ENCODE measurements around the gene OR7A17.

Gene OR7A17

DNA sequence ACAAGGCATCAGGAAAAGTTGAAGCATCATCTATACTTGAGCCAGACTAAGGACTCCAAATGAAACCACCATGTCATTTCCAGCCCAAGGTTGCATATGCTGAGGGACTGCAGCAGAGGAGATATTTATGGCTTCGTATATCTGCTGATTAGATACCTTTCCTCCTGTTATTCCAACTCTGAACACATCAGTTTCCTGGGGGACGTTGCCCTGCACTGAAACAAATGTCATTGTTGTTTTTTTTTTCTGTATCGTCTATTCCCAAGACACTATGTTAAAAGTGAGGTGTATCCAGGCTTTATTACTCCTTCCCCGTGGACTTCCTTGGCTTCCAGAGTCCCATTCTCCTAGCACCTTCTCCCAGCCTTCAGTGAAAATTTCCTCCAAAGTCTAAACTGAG, at the start of gene OR7A17:
Gene OR7A17 (minus strand): TSS at position 101 of the 400 bp plus-strand sequence. CDS start 4,777 bp downstream, outside the sequence.
- no peak for DNase-seq

DNA sequence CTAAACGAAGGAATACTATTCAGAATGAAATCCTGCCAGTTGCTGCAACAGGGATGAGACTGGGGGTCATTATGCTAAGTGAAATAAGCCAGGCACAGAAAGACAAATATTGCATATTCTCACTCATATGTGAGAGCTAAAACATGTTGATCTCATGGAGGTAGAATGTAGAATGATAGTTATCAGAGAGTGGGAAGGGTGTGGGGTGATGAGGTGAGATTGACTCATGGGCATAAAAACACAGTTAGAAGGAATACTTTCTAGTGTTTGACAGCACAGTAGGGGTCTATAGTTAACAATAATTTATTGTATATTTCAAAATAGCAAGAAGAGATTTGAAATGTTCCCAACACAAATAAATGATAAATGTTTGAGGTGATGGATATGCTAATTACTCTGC, 47.6 kb upstream of the OR7A17 start:
- no peak for DNase-seq

DNA sequence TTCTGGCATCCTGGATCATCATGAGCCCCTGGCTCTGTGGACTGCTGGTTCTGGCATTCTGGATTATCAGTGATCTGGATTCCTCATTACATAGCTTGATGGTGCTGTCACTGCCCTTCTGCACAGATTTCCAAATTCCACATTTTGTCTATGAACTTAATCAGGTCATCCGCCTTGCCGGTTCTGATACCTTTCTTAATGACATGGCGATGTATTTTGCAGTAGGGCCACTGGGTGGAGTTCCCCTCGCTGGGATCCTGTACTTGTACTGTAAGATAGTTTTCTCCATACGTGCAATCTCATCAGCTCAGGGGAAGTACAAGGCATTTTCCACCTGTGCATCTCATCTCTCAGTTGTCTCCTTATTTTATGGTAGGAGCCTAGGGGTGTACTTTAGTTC, 30.9 kb upstream of the OR7A17 start:
- DNase-seq = no peak

- no peak for DNase-seq
Measured at GRCh38 chr19:14915116-14915515, 29.2 kb upstream of the OR7A17 start.

- DNase-seq = no peak
Measured at GRCh38 chr19:14906711-14907110, 20.8 kb upstream of the OR7A17 start.

DNA sequence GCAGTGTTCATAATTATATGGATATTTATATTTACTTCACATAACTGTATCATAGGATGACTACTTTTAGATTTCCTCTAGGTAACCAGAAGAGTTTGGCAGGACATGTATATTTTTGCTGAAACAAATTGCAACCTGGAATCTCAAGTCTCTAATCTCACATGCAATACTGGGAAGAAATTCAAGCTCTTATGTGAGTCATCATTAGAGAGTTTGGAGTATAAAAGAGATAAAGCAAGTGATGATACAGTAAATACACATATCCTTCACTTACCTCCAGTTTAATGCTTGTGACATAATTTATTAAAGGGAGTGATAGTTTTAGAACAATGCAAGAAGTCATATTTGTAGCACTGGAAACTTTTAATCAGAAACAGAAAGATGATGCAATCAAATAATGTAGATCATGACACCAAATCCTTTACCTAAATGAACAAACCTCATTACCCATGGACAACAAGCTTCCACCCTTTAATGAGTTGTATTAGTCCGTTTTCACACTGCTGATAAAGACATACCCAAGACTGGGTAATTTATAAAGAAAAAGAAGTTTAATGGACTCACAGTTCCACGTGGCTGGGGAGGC, 15.8 kb upstream of the OR7A17 start:
- no peak for DNase-seq

- DNase-seq = no peak
Measured at GRCh38 chr19:14890643-14891379, 4.9 kb upstream of the OR7A17 start.

GRCh38 chr19:14889994-14890642, 4.2 kb upstream of the OR7A17 start:
- no peak for DNase-seq

DNA sequence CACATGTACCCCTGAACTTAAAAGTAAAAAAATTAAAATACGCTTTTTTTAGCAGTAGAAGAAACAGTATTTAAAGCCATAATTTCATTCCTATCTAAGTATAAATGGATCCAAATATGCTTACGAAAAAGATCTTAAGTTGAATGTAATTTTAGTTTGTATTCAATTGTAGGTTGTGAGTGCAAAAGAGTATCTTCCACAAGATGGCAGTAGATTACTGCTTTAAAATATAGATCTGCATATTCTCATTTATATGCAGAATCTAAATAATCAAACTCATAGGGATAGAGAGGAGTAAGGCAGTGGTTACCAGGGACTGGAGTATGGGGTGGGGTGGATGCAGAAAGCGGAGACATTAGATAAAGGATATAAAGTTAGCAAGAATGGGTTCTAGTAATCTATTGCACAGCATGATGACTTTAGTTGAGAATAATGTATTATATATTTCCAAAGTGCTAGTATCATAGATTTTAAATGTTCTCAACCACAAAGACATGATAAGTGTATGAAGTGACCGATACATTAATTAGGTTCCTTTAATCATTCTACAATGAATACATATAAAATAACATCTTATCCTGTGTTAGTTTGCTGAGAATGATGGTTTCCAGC, 14.2 kb downstream of the OR7A17 start:
- no peak for DNase-seq

DNA sequence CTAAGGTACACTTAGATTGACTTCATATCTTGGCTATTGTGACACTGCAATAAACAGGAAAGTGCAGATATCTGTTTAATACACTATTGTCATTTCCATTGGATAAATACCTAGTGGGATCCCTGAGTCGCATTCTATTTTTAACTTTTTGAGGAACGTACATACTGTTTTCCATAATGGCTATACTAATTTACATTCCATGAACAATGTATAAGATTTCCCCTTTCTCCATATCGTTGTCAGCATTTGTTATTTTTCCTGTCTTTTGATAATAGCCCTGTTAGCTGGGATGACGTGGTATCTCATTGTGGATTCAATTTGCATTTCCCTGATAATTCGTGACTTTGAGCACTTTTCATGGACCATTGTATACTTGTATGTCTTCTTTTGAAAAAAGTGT, 17.4 kb downstream of the OR7A17 start:
- no peak for DNase-seq

DNA sequence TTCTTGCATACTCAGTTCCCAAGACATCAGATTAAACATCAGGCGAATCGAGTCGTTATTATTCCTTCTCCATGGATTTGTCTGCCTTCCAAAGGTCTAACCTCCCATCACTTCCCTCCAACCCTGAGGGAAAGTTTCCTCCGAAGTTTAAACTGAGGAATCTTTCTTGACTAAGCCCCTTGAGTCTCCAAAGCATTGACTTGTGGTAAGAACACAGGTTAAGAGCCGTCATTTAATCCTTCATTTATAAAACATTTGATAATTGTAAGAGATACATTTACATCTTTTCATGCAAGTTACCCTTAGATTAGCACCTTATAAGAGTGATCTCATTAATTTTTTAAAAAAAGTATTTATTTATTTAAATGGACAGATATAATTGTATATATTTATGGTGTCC, 37.1 kb downstream of the OR7A17 start, which contains the start of gene OR7A10:
Gene OR7A10 (minus strand): TSS at position 101 of the 400 bp plus-strand sequence. CDS start 7,045 bp downstream, outside the sequence.
- DNase-seq = no peak

DNA sequence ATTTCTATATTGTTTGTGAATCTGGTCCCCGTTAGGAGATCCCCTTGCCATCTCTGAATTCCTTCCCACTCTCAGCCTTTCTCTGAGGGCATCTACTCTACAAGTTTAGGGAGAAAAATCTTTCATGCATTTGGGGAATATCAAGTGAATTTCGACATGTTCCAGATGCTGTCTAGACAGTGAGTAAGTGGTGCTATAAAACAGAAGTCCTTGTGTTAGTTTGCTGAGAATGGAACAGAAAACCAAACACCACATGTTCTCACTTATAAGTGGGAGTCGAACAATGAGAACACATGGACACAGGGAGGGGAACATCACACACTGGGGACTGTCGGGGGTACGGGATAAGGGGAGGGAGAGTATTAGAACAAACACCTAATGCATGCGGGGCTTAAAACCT, 42.4 kb downstream of the OR7A17 start:
- DNase-seq = no peak

DNA sequence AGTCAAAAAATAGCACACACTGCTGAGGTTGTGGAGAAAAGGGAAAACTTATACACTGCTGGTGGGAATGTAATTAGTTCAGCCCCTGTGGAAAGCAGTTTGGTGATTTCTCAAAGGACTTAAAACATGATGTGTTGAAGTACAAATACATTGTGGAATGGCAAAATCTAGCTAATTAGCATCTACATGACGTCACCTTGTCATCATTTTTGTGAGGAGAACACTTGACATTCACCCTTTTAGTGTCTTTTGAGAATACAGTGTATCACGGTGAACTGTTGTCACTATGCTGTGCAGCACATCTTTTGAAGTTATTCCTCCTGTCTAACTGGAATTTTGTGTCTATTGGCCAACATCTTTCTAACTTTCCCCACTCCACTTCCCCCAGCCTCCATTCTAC, 42.8 kb downstream of the OR7A17 start:
- DNase-seq = no peak

DNA sequence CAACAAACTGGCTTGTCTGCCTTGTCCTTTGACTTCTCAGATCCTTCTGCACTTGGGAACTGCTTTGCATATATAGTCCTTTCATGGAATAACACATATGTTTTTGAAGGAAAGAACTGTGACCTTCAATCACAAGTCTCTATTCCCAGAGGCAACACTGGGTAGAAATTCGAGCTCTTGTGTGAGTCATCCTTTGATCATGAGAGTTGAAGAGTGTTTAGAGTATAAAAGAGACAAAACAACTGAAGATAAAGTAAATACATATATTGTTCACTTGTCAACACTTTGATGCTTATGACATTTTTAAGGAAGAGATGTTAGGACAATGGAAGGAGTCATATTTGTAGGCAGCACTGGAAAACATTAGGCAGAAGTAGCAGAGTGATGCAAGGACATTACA, 45.7 kb downstream of the OR7A17 start:
- no peak for DNase-seq

DNA sequence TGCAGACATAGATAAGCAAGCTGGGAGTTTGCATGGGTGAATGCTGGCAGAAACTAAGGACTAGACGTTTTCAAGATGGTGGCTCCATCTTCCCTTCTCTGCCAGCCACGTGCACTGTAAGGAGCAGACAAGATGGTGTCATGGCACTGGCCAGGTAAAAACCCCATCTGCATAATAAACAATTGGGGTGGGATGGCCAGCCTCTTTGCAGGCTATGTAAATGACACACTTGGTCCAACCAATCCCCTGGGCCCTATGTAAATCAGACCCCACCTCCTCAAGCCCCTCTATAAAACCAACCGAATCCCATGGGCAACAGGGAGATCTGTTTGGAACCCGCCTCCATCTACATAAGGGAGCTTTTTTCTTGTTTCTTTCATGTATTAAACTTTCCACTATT, 48.5 kb downstream of the OR7A17 start:
- DNase-seq = no peak

DNA sequence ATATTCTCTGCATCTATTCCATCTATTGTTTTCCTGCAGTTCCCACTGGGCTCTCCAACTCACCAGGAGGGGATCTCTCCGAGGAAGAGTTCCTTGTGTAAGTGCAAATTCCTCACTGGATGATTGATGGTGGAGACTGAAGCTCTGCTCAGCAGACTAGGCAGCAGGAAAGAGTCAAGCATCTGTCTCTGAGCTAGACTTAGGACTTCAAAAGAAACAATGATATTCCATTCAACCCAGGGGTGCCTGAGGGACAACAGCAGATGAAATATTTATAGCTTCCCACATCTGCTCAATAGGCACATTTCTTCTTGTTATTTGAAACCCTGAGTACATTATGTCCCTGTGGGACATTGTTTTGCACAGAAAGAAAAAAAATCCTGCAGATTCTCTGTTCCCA, 50.9 kb downstream of the OR7A17 start, which contains the start of the genes OR7A5 and OR7C1:
Gene OR7A5 (minus strand): TSS at position 175 of the 400 bp plus-strand sequence. CDS start 6,944 bp downstream, outside the sequence.
Gene OR7C1 (minus strand): TSS at position 175 of the 400 bp plus-strand sequence. CDS start 35,049 bp downstream, outside the sequence.
- no peak for DNase-seq

DNA sequence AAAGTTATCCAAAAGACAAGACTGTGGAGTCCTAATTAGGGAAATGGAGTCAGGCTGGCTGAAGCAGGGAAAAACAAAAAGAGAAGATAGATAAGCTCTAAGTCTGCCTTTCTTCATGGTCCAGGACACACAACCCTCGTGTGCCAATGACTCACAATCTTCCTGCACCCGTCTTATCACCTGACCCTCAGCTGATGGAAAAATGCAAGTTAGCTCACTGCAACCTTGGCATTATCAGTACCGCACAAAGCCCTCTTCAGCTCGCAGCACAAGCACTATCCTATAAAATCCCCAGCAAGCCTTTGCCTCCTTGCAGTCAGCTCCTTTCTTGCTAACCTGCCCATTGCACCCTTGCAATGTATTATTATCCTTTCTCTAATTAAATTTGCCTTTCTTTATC, 55.2 kb downstream of the OR7A17 start:
- no peak for DNase-seq

Data from NK-92 treated with Interleukin-12 subunit alpha and Interleukin-12 subunit beta, amount 100 ng/mL, for 24 hours (cell line).